ENCODE results near the gene AMER3.

AMER3 gene

DNA sequence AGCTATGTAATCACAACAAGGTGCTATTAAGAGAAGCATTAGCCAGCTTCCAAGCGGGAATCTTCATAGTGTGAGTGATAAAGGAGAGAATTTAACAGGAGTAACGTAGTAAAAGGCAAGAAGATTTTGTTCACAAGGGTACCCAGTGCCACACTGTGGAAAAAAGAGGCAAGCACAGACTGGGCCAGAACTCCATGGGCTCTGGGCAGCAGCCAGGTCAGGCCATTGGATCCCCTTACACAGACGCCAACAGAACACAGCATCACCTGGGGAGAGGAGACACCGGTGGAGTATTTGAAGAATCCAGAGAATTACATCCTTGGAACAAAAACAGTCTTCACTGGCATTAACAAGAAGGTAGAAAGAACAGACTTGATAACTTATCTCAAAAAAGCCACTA is 21.2 kb downstream of the AMER3 start:
- Histone ChIP-seq H3K9me3 (ENCODE audit: control insufficient read depth, low read length) (no peaks in the 10 kb centered on the region), H3K27me3 (ENCODE audit: control insufficient read depth, insufficient read depth, low read length) (no peaks in the 10 kb centered on the region), H3K4me3 (ENCODE audit: low read depth, low read length) (no peak overlapping the region), H3K79me2 (no peaks in the 10 kb centered on the region), H2AFZ (no peak overlapping the region), H3K9ac (no peak overlapping the region), H3K4me2 (ENCODE audit: low read length) (no peak overlapping the region), H3K27ac (no peak overlapping the region), H3K4me1 (no peaks in the 10 kb centered on the region), H3K36me3 (ENCODE audit: control insufficient read depth, insufficient read depth, low read length) (no peaks in the 10 kb centered on the region)
- TF ChIP-seq, protein P1, sequence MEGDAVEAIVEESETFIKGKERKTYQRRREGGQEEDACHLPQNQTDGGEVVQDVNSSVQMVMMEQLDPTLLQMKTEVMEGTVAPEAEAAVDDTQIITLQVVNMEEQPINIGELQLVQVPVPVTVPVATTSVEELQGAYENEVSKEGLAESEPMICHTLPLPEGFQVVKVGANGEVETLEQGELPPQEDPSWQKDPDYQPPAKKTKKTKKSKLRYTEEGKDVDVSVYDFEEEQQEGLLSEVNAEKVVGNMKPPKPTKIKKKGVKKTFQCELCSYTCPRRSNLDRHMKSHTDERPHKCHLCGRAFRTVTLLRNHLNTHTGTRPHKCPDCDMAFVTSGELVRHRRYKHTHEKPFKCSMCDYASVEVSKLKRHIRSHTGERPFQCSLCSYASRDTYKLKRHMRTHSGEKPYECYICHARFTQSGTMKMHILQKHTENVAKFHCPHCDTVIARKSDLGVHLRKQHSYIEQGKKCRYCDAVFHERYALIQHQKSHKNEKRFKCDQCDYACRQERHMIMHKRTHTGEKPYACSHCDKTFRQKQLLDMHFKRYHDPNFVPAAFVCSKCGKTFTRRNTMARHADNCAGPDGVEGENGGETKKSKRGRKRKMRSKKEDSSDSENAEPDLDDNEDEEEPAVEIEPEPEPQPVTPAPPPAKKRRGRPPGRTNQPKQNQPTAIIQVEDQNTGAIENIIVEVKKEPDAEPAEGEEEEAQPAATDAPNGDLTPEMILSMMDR (IDR thresholded peaks at IDR 0.05): peak; percentile 63

DNA sequence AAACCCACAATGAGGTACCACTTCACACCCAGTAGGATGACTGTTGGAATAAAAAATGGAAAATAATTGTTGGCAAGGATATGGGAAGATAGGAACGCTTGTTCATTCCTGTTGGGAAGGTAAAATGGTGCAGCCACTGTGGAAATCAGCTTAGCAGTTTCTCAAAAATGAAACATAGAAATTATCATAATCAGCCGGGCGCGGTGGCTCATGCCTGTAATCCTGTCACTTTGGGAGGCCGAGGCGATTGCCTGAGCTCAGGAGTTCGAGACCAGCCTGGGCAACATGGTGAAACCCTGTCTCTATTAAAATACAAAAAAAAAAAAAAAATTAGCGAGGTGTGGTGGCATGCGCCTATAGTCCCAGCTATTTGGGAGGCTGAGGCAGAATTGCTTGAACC is 23.4 kb downstream of the AMER3 start:
- TF ChIP-seq, protein P1 (IDR thresholded peaks at IDR 0.05): no peak
- Histone ChIP-seq H3K4me2 (ENCODE audit: low read length) (no peak overlapping the region), H3K27me3 (ENCODE audit: control insufficient read depth, insufficient read depth, low read length) (no peaks in the 10 kb centered on the region)

DNA sequence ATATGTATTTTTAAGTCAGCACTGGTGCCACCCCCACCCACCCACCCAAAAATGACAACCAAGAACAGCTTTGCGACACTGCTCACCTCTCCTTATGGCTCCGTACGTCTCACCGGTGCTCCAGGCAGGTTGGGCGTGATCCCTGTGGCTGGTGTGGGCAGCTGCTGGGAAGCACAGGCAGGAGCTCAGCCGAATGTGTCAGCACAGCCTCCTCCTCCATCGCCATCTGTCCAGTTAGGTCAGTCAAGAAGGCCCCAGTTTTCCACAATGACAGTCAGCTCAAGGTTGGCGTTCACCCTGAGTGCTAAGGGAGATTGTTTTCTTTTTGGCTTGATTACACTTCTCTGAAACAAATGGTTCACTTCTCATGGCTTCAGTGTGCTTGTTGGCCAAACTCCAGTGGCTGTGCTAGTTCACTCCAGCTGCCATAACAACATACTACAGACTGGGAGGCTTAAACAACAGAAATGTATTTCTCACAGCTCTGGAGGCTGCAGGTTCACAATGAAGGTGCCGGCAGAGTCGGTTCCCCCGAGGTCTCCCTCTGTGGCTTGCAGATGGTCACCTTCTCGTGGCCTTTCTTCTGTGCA is 30.2 kb downstream of the AMER3 start:
- no peaks in the 10 kb centered on the region for H3K79me2 ChIP-seq
- H3K4me3 ChIP-seq (ENCODE audit: low read depth, low read length): no peak overlapping the region
- H3K27ac ChIP-seq: no peak overlapping the region
- peaks cover 3% of the 10 kb centered on the region for H3K4me1 ChIP-seq
- H3K9ac ChIP-seq: no peak overlapping the region
- TF ChIP-seq, protein P1 (IDR thresholded peaks at IDR 0.05): no peak
- H3K27me3 ChIP-seq (ENCODE audit: control insufficient read depth, insufficient read depth, low read length): no peaks in the 10 kb centered on the region
- no peaks in the 10 kb centered on the region for H3K9me3 ChIP-seq (ENCODE audit: control insufficient read depth, low read length)
- no peaks in the 10 kb centered on the region for H3K36me3 ChIP-seq (ENCODE audit: control insufficient read depth, insufficient read depth, low read length)
- H3K4me2 ChIP-seq (ENCODE audit: low read length): no peak overlapping the region
- peak overlapping the region; percentile 58 for H2AFZ ChIP-seq

More for the DNA sequence above, 23.4 kb downstream of the AMER3 start:
- Histone ChIP-seq H3K79me2 (no peaks in the 10 kb centered on the region), H3K4me1 (no peaks in the 10 kb centered on the region), H2AFZ (no peak overlapping the region), H3K9ac (no peak overlapping the region), H3K4me3 (ENCODE audit: low read depth, low read length) (no peak overlapping the region), H3K9me3 (ENCODE audit: control insufficient read depth, low read length) (no peaks in the 10 kb centered on the region), H3K36me3 (ENCODE audit: control insufficient read depth, insufficient read depth, low read length) (no peaks in the 10 kb centered on the region), H3K27ac (no peak overlapping the region)

DNA sequence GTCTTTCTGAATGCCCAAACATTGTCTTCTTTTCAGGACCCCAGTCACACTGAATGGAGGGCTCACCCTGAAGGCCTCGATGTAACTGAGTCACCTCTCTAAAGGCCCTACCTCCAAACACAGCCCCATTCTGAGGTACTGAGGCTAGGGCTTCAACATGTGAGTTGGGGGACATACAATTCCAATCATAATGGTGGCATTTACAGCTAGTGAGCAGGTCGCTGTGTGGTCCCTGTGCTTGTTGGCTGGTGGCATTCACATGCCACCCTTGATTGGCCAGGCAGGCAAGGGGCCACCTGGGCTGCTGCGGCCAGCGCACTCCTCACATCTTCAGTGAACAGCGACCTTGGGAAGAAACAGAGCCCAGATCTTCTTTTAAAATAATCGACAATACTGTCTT is 30.7 kb downstream of the AMER3 start:
- no peak overlapping the region for H3K27ac ChIP-seq
- peaks cover 3% of the 10 kb centered on the region for H3K4me1 ChIP-seq
- H3K9me3 ChIP-seq (ENCODE audit: control insufficient read depth, low read length): no peaks in the 10 kb centered on the region
- no peak overlapping the region for H2AFZ ChIP-seq
- no peak overlapping the region for H3K4me2 ChIP-seq (ENCODE audit: low read length)
- H3K27me3 ChIP-seq (ENCODE audit: control insufficient read depth, insufficient read depth, low read length): no peaks in the 10 kb centered on the region
- H3K79me2 ChIP-seq: no peaks in the 10 kb centered on the region
- TF ChIP-seq, protein P1 (IDR thresholded peaks at IDR 0.05): no peak
- no peak overlapping the region for H3K4me3 ChIP-seq (ENCODE audit: low read depth, low read length)
- H3K9ac ChIP-seq: no peak overlapping the region
- H3K36me3 ChIP-seq (ENCODE audit: control insufficient read depth, insufficient read depth, low read length): no peaks in the 10 kb centered on the region

DNA sequence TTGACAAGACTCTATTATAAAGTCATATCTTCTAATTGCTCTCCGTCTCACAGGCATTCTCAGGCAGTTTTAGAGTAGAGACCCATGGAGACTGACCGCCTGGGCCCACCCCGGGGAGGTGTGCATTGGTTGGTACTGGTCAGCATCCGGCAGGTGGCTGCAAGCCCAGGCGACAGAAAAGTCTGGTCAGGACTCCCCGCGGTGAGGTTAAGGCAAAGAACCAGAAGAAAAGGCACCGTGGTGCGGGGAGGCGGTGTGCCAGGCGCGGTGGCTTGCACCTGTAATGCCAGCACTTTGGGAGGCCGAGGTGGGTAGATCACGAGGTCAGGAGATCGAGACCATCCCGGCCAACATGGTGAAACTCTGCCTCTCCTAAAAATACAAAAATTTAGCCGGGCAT is 32.5 kb downstream of the AMER3 start:
- Histone ChIP-seq H3K4me3 (ENCODE audit: low read depth, low read length) (no peak overlapping the region), H3K4me1 (peaks cover 3% of the 10 kb centered on the region), H3K9me3 (ENCODE audit: control insufficient read depth, low read length) (no peaks in the 10 kb centered on the region), H3K79me2 (no peaks in the 10 kb centered on the region), H3K27ac (no peak overlapping the region), H3K4me2 (ENCODE audit: low read length) (no peak overlapping the region), H2AFZ (no peak overlapping the region), H3K36me3 (ENCODE audit: control insufficient read depth, insufficient read depth, low read length) (no peaks in the 10 kb centered on the region), H3K27me3 (ENCODE audit: control insufficient read depth, insufficient read depth, low read length) (no peaks in the 10 kb centered on the region), H3K9ac (no peak overlapping the region)
- TF ChIP-seq, protein P1 (IDR thresholded peaks at IDR 0.05): no peak

Data from parathyroid adenoma (tissue), 2 donors.